Right lung (tissue), 5 donors: ENCODE data around the gene ADH4. TPM values are rescaled to one million over a fixed set of nuclear protein-coding genes. Genes with fewer than 3 reads are reported as not detected.
"Not testable (repeated sequence)": the region's sequence is repeated elsewhere in the genome, so short reads cannot be mapped to it uniquely, and the experiment has no call there.

ENCODE experiments used
- DNase-seq, 2 donors: peaks; one replicate each; pipeline ENCODE4 v3.0.0-alpha.2; 2013
- polyA plus RNA-seq, 5 donors: library from polyadenylated mRNA; unstranded; fragments of 120-200 nt; gene quantifications; one replicate each; pipeline versions ENCODE4 v1.2.1 to v1.2.3, GENCODE V29; 2013; ENCODE audit warnings: inconsistent platforms in 1 of 5, low replicate concordance in 1 of 5; ENCODE audit not compliant: insufficient read length in 5 of 5, insufficient read depth in 1 of 5

Gene ADH4
- polyA plus RNA-seq, 5 donors = 0.41 to 2.2 (median 1.3) TPM

DNA sequence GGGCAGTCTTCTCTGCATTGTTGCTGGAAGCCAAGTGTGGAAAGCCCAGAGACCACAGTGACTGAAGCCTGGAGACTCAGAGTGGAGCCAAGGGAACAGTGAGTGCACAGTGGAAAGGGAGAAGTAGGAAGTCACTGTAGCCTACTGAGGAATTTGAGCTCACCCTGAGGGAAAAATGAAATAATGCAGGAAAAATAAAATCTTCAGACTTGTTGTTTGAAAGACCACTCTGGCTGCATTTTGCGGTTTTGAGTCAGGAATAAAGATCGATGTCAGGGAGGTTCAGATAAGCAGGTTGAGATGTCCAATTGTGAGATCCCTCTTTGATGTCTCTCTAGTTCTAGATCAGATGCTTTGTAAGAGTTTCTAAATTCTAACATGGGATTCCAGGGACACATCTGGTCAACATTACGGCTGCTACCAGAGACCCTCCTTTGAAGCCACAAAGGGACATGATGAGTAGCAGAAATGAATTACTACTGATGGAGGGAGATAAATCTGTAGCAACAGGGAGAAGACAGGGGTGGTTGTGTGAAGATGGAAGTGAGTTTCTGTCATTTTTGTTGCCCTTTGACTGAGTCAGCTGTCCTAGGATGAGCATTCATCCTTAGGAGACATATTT, 8.4 kb downstream of the ADH4 start:
- no peak for DNase-seq

DNA sequence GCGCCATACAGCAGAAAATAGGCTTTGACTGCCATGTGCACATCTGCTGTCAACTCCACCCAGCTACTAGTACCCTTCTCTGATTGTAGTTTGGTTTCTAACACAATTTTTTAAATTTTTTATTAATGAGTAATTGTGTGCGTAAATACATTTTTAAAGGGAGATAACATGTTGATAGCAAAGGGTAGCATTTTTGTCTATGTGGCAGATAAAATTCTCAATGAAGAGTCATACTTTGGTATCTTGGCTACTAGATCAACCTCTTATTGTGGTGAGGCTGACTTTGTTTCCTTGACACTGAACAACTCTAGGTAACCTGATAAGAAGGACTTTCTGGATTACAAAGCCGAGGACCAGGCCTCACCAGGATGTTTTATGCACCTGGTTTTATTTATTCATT, 9.5 kb downstream of the ADH4 start:
- no peak for DNase-seq

DNA sequence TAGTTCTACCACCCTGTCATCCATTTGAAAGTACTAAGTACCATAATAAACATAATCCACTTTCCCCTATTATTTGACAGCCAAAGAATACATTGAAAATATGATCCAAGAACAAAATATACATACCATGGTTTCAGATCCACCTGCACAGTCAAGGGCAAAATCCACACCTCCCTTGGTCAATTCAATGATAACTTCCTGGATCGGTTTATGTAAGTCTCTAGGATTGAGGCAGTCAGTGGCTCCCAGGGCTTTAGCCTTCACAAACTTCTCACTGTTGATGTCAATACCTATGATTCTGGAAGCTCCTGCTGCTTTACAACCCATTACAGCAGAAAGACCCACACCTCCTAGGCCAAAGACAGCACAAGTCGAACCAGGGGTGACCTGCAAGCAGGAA, 12.7 kb downstream of the ADH4 start:
- DNase-seq = no peak

DNA sequence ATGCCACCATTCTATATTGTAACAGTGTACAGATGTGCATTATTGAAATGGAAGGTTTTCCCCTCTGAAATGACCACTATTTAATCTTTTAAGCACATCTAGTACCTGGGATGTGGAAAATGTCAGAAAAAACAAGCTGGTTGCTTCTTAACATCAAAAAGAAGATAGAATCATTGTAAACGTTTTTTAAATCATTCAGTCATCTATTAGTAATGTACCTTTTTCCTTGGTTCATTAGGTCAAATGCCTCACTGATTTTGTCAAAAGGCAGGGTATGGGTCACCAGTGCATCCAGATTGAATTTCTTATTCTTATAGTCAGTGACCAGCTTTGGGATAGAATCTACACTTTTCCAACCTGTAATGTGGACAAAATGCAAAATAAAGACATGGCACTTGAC, 17.7 kb downstream of the ADH4 start:
- no peak for DNase-seq

DNA sequence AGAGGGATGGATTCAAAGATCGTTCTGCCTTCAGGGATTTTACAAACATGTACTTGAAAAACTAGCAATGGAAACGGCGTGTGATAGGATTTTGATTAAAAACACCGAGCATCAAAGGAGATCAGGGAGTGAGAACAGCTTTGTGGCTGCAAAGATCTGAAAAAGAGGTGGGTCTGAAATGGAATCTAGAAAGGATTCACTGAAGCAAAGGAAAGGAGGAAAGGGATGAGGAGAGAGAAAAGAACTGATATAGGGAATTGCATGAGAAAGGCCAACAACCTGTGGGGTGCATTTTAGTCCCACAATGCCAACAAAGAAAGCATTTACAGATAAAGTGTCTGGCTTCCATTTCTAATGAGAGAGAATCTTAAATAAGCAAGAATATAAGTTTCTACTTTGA, 23.1 kb downstream of the ADH4 start:
- no peak for DNase-seq

DNA sequence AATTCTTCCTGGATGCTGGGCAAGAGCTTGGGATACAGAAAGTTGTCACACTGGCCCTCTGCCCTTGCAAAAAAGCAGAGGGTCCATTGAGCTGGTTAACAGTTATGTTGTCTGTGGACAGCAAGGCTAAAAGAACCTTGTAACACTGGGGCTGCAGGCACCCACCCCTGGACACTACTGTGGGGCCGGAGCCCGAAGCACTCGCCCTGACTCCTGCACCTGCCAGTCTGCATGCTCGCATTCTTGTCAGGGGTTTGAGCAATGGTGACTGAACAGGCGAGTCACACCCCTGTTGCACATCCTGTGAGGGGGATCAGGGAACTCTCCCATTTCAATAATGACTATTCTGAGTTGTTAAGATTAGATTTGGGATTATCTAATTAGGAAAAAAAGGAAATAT, 23.6 kb downstream of the ADH4 start:
- DNase-seq = no peak

DNA sequence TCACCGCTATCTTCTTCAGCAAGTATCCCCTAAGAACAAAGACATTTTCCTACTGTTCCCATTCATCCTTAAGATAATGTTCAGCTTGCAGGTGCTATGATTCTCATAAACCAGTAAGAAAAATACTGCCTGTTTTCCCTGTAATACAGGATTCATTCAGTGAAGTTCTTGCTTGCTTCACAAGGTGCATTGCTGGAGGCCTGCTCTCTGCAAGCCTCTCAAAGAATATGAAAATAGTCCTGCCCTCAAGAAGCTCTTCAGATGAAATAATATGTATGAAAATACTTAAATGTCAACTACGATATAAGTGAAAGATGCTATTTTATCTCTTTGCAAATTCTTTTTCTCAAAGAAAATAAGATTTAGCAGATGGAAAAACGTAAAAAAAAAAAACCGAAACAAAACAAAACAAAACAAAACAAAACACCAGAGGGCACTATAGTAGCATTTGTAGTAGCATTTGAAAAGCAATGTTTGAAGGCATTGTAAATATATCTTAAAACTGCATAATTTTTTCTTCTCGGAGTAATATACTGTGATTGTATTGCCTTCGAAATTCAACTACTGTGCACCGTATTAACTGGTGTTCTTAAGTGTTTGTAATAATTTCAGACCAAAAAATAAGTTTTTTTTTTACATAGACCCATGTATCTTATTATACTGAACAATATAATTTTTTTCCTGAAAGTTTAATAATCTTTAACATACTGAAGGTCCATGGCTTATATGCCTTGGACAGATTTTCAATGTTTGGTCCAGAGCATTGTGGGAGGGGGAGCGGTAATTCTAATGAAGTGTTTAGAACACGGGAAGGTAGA, 26.0 kb downstream of the ADH4 start:
- peak; percentile 11 to 18 for DNase-seq

DNA sequence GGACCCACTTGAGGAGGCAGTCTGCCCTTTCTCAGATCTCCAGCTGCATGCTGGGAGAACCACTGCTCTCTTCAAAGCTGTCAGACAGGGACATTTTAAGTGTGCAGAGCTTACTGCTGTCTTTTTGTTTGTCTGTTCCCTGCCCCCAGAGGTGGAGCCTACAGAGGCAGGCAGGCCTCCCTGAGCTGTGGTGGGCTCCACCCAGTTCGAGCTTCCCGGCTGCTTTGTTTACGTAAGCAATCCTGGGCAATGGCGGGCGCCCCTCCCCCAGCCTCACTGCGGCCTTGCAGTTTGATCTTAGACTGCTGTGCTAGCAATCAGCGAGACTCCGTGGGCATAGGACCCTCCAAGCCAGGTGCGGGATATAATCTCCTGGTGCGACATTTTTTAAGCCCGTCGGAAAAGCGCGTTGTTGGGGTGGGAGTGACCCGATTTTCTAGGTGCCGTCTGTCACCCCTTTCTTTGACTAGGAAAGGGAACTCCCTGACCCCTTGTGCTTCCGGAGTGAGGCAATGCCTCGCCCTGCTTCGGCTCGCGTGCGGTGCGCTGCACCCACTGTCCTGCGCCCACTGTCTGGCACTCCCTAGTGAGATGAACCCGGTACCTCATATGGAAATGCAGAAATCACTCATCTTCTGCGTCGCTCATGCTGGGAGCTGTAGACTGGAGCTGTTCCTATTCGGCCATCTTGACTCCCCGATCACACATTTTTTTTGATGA, 26.8 kb downstream of the ADH4 start:
- DNase-seq = not testable (repeated sequence)

DNA sequence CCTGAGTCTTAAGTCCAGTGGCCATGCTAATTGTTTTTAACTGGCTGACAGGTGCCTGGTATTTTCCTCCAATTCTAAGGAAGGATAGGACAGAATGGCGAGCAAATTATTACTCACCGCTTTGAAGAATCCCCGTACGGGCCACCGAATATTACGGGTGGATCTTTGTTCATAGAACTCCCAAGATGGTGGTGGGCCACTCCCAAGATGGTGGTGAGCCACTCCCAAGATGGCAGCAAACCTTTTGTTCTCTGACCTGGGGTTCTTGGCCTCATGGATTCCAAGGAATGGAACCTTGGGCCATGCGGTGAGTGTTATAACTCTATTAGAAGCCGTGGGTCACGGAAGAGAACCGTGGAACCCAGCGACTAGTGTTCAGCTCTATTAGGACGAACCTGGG, 34.8 kb downstream of the ADH4 start:
- not testable (repeated sequence) for DNase-seq

DNA sequence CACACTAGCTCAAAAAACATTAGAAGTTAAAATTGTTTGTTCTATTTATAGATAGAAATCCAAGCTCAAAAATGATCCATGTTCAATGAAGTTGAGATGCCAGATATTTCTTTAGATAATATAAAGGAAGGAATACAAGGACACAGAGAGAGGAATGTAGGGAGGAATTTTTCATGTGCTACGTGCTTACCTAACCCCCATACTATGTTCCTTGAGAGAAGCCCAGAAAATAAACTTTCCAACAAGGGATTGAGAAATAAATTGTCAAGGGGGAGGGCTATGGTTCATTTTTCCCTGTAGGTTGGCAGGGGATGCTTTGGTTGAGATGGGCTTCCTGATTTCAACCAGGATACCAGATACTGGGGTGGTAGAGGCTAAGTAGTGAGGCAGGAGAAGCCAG, 39.9 kb downstream of the ADH4 start:
- DNase-seq = no peak

DNA sequence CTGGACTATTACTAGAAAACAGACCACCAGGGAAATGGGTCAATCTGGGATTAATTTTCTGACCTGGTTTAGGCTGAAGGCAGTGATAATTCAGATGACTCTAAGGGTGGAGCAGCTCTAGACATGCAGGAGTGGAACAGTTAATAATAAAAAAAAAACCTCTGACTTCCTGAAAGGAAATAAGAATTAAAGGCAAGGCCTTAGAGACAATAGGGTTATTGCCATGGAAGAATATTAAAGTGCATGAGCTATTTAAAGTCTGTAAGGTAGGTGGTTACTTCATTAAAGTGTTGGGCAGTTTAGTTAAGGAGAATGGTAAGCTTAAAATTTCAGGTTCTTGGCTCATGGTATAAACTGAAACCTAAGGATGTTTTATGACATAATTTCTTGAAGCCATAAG, 40.9 kb downstream of the ADH4 start:
- DNase-seq = no peak

DNA sequence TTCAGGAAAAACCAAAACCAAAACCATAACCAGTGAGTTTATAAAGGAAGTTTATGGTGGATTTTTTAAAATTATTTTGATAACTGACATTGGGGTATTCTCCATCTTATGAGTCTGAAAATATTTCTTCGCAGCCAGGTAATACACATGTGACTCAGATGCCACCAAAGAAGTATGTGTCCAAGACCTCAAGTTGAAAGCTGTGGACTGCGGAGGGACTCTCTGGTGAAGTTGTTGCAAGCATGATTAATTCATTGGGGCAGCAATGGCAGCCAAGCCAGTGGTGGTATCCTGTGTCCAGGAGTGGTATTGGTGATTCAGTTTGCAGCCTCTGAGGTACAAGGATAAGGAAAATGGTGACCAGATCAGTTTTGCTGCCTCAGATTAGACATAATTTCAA, 41.5 kb downstream of the ADH4 start:
- DNase-seq = no peak

DNA sequence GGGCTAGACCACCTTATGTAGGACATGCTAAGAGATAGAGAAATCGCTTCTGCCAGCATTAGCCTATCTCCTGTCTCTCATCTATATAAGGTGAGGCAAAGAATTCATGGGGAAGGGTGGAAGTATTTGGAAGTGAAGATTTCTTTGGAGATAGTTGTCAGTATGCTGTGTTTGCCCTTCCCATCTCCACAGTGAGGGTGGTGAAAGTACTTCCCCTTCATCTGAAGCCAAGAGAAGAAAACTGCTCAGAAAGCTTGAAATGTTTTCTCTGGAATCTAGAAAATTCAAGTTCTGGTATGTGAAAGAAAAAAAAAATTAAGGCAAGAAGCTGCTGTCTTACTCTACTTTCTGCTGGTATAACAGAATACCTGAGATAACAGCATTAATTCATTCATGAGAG, 43.2 kb downstream of the ADH4 start:
- DNase-seq = no peak

DNA sequence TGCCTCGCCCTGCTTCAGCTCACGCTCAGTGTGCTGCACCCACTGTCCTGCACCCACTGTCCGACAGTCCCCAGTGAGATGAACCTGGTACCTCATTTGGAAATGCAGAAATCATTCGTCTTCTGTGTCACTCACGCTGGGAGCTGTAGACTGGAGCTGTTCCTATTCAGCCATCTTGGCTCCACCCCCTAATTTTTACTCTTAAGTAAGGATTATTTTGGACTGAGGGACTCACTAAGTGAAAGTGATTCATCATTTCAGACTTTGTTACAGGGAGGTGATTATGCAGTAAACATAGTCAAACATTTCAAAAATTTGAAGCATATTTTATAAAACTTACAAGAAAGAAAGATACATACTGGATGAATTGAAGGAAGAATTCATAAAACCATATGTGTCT, 44.3 kb downstream of the ADH4 start:
- DNase-seq = not testable (repeated sequence)

DNA sequence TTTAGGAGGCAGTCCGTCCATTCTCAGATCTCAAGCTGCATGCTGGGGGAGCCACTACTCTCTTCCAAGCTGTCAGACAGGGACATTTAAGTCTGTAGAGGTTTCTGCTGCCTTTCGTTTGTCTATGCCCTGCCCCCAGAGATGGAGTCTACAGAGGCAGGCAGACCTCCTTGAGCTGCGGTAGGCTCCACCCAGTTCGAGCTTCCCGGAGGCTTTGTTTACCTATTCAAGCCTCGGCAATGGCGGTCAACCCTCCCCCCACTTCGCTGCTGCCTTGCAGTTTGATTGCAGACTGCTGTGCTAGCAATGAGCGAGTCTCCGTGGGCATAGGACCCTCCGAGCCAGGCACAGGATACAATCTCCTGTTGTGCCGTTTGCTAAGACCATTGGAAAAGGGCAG, 44.8 kb downstream of the ADH4 start:
- DNase-seq = no peak

DNA sequence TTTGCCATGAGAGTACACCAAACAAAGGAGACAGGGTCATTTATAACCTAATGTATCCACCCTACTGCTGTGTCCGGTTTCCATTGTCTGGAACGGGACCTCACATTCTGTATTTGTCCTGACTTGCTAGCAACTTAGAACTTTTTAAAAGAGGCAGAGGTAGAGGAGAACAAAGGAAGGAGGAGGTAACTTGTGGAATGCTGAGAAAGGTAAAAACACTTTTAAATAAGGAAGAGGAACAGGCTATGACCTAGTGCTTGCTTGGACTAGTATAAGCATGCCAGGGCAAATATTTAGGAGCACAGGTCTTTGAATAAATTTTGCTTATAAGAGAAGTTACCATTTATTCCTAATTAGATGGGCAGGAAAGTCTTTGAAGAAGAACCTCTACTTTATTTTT, 52.3 kb downstream of the ADH4 start:
- DNase-seq = not testable (repeated sequence)

DNA sequence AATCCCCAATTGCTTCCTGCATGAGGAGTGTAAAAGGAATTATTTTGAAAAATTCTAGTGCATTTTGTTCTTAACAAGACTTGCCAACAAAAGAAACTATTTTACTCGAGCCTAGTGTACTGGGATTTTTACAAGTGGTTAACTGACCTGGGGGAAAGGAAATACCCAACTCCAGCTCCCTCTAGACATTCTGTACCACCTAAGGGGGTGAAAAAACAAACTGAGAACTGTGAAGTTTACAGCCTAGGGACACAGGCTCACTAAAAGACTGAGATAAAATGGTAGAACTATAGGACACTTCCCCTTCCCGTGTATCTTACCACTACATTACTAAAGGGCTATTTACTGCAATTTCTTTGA, 52.9 kb downstream of the ADH4 start:
- peak; percentile 7 to 13 for DNase-seq

DNA sequence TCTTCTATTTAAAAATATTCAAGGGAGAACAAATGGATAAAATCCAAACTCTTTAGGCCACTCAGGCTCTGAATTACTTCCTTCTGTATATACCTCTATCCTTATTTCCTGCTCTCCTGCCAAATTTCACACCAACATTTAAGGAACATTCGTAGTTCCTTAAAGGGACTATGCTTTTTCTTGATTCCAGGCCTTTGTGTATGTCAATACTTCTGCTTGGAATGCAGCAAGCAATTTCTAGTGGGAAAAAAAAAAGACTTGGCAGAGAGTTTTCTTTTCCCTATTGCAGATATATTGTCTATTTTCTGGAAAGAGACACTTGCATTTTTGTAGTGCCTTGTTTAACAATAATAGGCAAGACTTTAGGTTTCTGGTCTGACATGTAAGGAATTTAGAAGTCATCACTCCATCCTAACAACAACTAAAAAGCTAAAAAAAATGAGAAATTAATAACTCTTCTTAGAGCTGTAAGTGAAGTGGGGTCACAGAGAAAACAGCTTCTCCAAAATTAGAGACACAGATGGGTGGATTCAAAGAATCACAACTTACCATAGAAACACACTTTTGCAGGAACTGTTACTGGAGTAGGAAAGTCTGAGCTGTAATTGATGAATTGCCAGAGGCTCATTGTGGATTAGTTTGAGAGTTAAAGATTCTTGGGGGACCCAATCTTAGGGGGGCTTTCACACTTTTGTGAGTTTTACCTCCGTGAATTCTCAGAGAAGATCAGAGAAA, 53.4 kb downstream of the ADH4 start:
- peak; percentile 29 to 40 for DNase-seq

DNA sequence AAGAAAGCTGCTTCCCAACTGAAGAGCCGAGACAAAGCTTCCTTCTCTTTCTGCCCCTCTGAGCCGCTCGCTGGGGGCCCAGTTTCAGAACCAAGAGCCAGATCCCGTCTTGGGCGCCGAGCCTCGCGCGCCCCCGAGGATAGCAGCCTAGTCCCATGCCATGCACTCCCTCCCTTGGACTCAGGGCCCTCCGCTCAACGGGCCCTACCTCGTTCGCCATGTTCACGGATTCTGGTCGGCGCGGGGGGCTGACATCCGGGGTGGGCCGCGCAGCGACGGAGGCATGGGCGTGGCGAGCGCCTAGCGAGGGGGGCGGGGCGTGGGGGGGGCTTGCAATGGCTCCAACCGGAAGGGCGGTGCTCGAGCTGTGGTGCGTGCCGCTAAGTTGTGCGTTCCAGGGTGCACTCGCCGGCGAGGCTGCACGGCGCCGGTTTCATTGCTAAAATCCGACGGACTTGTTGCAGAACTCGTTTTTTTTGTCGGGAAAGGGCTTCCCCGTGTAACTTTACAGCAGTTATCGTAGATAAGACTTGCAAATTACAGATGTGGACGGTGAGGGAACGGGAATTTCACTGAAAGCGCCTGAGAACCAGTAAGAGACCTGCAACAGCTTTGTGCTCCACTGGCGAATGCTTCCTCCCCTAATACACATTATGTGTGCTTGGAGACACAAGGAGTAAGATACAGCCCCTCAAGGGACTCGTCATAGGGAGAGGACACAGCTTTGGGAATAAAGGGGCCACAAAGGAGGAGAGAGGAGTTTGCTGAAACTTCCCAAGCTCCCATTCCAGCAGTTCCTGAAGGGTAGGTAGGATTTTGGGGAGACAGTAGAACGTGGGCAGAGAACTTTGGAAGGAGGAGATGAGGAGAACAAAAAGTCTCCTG, 55.4 kb downstream of the ADH4 start, which contains the start of gene ADH5:
ADH5 (minus strand) TSS at position 308 of the 885 bp plus-strand sequence; CDS start at position 220, 88 bp downstream.
- peak; percentile 83 to 88 for DNase-seq

DNA sequence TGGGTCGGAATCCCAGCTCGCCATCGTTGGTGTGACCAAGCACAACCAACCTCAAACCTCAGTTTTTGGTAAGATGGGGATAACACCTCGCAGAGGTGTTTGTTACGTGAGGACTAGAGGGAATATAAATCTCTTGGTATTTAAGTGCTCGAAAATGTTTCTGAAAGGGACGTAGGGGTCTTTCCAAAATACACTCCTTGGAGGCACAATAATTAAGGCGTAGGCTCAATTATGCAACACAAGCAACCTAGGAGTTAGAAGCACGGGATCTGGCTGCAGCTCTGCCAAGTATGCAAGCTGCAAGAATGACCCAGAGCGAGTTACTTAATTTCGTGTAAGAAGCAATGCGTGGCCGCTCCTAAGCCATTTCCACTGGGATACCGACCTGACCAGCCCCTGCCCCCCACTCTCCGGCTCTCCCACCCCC, 56.1 kb downstream of the ADH4 start:
- peak; percentile 67 to 73 for DNase-seq

DNA sequence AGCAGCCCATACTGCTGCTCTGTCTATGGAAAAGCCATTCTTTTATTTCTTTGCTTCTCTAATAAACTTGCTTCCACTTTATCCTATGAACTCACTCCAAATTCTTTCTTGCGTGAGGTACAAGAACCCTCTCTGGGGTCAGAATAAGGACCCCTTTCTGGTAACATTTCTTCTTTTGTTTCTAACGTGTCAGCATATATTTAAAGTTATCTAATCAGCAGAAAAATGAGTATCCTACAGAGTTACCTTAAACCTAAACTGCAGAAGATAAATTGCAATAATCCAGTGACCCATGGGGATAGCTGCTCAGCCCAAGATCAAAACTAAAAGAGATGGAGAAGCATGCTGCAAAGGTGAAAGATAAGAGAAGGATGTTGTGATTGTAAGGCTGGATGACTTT, 59.5 kb downstream of the ADH4 start:
- no peak for DNase-seq
